HepG2 (cell line): ENCODE measurements around the gene ZKSCAN1. TPM values are rescaled to one million over a fixed set of nuclear protein-coding genes. Genes with fewer than 3 reads are reported as not detected.

Source experiments
- ATAD3A ChIP-seq: sonication (generic); formaldehyde crosslinking; IDR thresholded peaks from 2 replicates; pipeline ENCODE4 v1.4.0; 2020; ENCODE audit warnings: missing genetic modification reagents
- FOXP4 ChIP-seq: sonication (generic); formaldehyde crosslinking; IDR thresholded peaks from 2 replicates; pipeline ENCODE4 v1.4.0; 2020; ENCODE audit warnings: missing genetic modification reagents
- KLF11 ChIP-seq: IDR thresholded peaks from 2 replicates; pipeline ENCODE4 v1.6.1; 2016; ENCODE audit warnings: missing compliant biosample characterization
- MXI1 ChIP-seq: IDR thresholded peaks from 3 replicates; pipeline ENCODE4 v1.6.1; 2012; ENCODE audit warnings: low read depth, low read length, inconsistent platforms, borderline replicate concordance
- PLRG1 ChIP-seq: fragments of 450-650 bp; conservative IDR thresholded peaks from 2 replicates; pipeline ENCODE4 v1.6.1; 2016
- PRDM10 ChIP-seq: sonication (generic); formaldehyde crosslinking; IDR thresholded peaks from 2 replicates; pipeline ENCODE4 v1.4.0; 2020; ENCODE audit warnings: low read depth, missing genetic modification reagents
- PREB ChIP-seq: sonication (generic); formaldehyde crosslinking; IDR thresholded peaks from 2 replicates; pipeline ENCODE4 v1.4.0; 2020; ENCODE audit warnings: missing genetic modification reagents
- SP4 ChIP-seq: sonication (generic); formaldehyde crosslinking; IDR thresholded peaks from 2 replicates; pipeline ENCODE4 v1.8.1; 2023; ENCODE audit warnings: mild to moderate bottlenecking, missing genetic modification reagents
- TBP ChIP-seq: sonication (generic); formaldehyde crosslinking; IDR thresholded peaks from 2 replicates; pipeline ENCODE4 v1.5.0; 2020; ENCODE audit warnings: missing genetic modification reagents
- ZBTB43 ChIP-seq: sonication (generic); formaldehyde crosslinking; conservative IDR thresholded peaks from 2 replicates; pipeline ENCODE4 v1.4.0; 2020; ENCODE audit warnings: missing genetic modification reagents
- ZNF142 ChIP-seq: sonication (generic); formaldehyde crosslinking; IDR thresholded peaks from 2 replicates; pipeline ENCODE4 v1.4.0; 2020; ENCODE audit warnings: missing genetic modification reagents
- ZNF414 ChIP-seq: sonication (generic); formaldehyde crosslinking; IDR thresholded peaks from 2 replicates; pipeline ENCODE4 v1.5.0; 2020; ENCODE audit warnings: missing genetic modification reagents
- ZNF460 ChIP-seq: sonication (generic); formaldehyde crosslinking; IDR thresholded peaks from 2 replicates; pipeline ENCODE4 v1.5.1; 2020; ENCODE audit warnings: missing genetic modification reagents, mild to moderate bottlenecking, borderline replicate concordance
- ZNF652 ChIP-seq: IDR thresholded peaks from 2 replicates; pipeline ENCODE4 v1.6.1; 2016; ENCODE audit warnings: low read depth, borderline replicate concordance
- polyA plus RNA-seq, 8 experiments: library from polyadenylated mRNA; depleted of rRNA in 3 of 8; stranded (reverse) in 7 of 8; unstranded in 1 of 8; fragments of >200 nt; fragmentation: Illumina TruSeq in 4 of 8; extraction: Trizol in 4 of 8; gene quantifications; 2 replicates each; pipeline versions ENCODE4 v1.2.1 to v1.2.3, GENCODE V29; 2011 to 2016; ENCODE audit warnings: low read depth in 4 of 8, missing spikeins in 1 of 8, mixed read lengths in 1 of 8; ENCODE audit not compliant: insufficient read depth in 1 of 8
- total RNA-seq, 5 experiments: library from RNA; depleted of rRNA; stranded (reverse); fragments of >200 nt; fragmentation: Illumina TruSeq; extraction: Trizol; gene quantifications; 2 replicates each; pipeline ENCODE4 v1.2.3, GENCODE V29; 2016; ENCODE audit warnings: low read depth in 1 of 5

ZKSCAN1 gene
- total and polyA plus RNA-seq, 2 of the 13 experiments (the other 11 are each of a cell fraction or from before 2014, with no cell fraction given) = 46.4 to 60.6 TPM

GRCh38 chr7:99996755-99997544 lies 18.4 kb upstream of the ZKSCAN1 start (continued):
- TF ChIP-seq ZNF652 (CRISPR knock-in tag) (no peak), ZNF142 (CRISPR knock-in tag) (no peak), TBP (CRISPR knock-in tag) (no peak), ZNF460 (CRISPR knock-in tag) (peak; percentile 67), SP4 (no peak), ATAD3A (no peak), MXI1 (no peak), KLF11 (CRISPR knock-in tag) (peak; percentile 5; the same call in 1 of the 2 replicates), ZBTB43 (CRISPR knock-in tag) (no peak), PRDM10 (CRISPR knock-in tag) (no peak), FOXP4 (CRISPR knock-in tag) (no peak), PLRG1 (no peak), PREB (CRISPR knock-in tag) (no peak), ZNF414 (CRISPR knock-in tag) (no peak)
